HG03175 (cell line): ENCODE measurements around the gene SH2D4B.
"Not testable (repeated sequence)": the region's sequence is repeated elsewhere in the genome, so short reads cannot be mapped to it uniquely, and the experiment has no call there.

Experiments
- ATAC-seq: cut with Tn5 transposase; IDR thresholded peaks from one replicate; pipeline ENCODE4 v1.9.1; 2021; ENCODE audit warnings: mild to moderate bottlenecking, moderate library complexity; ENCODE audit not compliant: unreplicated experiment

The SH2D4B gene

GRCh38 chr10:80523773-80524172 lies 13.9 kb upstream of the SH2D4B start:
- ATAC-seq: no peak

- ATAC-seq: no peak
These were observed 13.4 kb upstream of the SH2D4B start for GRCh38 chr10:80524190-80524909.

DNA sequence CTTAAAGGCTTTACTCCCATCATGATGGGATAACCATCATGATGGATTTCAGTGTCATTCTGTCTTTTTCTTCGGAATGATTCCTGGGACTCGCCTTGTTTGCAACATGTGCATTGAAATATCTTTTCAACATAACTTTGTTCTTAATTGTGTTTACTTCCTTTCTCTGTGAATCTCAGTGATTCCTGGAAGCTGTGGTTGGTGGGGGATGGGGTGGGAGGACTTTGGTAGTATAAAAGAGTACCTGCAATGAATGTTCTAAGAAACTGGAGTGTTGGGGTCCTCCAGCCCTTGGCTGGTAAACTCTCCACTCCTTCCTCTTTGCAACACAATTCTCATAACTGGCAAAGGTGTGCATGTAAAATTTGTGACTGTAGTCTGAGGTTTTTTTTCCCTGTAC lies 11.5 kb upstream of the SH2D4B start:
- ATAC-seq: no peak

DNA sequence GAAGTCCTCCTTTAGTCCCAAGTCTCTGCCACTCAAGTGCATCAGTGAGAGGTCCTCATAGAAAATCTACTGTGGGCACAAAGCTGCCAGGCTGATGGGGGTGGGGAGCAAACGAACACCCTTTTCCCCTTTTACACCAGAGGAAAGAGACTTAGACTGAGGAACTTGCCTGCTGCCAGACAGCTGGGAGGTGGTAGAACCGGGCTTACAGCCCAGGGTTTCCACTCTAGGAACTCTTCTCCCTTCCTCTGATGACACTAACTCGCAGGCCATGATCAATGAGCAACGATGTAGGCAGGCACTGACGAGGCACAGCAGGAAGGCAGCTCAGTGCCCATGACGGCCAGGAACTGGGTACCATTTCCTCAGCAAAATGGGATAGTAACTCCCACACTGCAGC lies 11.0 kb upstream of the SH2D4B start:
- no peak for ATAC-seq

- no peak for ATAC-seq
These were observed 9.5 kb upstream of the SH2D4B start for GRCh38 chr10:80528185-80528700.

DNA sequence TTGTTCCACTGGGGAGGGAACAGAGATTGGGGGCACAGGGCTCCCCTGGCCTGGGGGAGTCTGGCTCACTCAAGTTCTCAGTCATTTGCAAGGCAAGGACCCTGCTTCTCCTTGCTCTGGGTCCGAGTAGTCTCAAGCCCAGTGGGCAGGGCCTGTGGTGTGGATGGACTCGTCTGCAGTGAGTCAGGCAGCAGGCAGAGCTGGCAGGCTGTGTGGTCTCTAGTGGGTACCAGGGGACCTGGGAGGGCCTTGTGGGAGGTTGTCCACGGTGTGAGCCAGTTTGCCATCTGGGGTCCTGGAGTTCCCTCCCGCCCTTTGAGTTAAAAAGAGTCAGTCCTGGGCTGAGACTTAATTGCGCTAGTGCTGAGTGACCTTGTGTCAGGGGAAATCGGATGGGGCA lies 8.8 kb upstream of the SH2D4B start:
- ATAC-seq: no peak

GRCh38 chr10:80529604-80530003 lies 8.1 kb upstream of the SH2D4B start:
- ATAC-seq: no peak

GRCh38 chr10:80530251-80530650 lies 7.5 kb upstream of the SH2D4B start:
- ATAC-seq: peak; percentile 48

- no peak for ATAC-seq
These were observed 6.9 kb upstream of the SH2D4B start for GRCh38 chr10:80530816-80531215.

- ATAC-seq: no peak
These were observed 5.1 kb upstream of the SH2D4B start for GRCh38 chr10:80532571-80532970.

DNA sequence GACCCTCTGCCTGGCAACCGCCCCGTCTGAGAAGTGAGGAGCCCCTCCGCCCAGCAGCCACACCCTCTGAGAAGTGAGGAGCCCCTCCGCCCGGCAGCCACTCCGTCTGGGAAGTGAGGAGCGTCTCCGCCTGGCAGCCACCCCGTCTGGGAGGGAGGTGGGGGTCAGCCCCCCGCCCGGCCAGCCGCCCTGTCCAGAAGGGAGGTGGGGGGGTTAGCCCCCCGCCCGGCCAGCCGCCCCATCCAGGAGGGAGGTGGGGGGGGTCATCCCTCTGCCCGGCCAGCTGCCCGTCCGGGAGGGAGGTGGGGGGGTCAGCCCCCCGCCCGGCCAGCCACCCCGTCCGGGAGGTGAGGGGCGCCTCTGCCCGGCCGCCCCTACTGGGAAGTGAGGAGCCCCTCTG lies 3.6 kb upstream of the SH2D4B start:
- not testable (repeated sequence) for ATAC-seq

GRCh38 chr10:80534646-80535045 lies 3.1 kb upstream of the SH2D4B start:
- ATAC-seq: not testable (repeated sequence)

DNA sequence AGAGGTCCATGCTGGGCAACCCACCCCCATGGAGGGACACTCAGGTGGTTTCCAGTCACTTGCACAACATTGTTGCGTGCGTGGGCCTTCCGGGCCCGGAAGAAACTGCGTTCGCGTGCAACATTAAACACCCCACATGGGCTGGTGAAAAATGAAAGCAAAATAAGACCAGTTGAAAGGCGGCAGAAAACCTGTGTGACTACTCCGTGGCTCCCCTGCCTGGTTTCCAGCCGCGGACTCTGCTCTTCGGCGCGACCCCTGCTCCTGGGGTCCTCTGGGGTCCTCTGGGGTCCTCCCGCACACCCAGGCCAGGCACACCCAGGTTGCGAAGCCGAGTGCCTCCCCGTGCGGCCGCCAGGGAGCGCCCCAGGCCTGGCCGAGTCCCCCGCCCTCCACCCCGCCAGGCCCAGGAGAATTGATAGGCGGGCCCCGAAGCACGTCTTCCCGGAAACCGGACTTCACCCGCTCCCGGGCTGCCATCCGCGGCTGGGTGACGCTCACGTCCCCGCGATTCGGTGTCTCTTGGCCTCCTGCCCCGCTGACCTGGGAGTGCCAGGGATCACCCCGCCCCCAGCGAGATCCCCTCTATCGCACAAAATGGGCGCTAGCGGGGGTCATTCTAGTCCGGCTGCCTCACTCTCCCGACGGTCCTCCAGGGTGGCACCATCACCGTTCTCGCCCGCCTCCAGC lies 1.9 kb upstream of the SH2D4B start:
- ATAC-seq: peak; percentile 78

GRCh38 chr10:80536361-80536835 lies 1.3 kb upstream of the SH2D4B start:
- ATAC-seq: no peak

GRCh38 chr10:80537086-80537735 lies 491 bp upstream of the SH2D4B start:
- ATAC-seq: no peak

DNA sequence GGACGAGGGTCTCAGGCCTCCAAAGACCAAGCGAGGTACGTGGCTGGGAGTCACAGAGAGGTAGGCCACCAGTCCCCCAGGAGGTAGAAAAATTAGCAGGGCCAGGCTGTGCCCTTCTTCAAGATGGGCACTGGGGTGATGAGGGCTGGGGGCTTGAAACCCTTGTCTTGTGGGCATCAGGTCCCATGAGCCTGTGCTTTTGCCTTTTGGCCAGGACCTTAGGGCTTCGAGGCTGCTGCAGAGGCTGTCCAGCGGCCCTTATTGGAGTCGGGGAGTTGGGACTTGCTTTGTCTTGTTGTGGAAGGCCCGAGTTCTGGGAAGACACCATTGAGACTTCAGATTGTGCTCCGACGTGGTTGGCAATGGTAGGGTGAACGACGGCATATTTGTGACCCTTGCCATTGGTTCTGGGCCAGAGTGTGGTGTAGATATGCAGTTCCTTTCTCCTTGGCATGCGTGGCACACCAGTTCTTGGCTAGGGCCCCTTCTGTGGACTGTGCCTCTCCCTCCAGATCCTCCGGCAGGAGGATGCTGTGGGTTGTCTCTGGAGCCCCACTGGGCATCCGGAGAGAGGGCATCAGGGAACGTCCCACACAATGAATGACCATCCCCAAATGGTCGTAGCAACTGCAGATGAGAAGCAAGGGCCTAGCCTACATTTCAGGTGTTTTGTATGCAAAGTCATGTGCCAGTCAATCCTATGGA lies 931 bp downstream of the SH2D4B start:
- no peak for ATAC-seq

DNA sequence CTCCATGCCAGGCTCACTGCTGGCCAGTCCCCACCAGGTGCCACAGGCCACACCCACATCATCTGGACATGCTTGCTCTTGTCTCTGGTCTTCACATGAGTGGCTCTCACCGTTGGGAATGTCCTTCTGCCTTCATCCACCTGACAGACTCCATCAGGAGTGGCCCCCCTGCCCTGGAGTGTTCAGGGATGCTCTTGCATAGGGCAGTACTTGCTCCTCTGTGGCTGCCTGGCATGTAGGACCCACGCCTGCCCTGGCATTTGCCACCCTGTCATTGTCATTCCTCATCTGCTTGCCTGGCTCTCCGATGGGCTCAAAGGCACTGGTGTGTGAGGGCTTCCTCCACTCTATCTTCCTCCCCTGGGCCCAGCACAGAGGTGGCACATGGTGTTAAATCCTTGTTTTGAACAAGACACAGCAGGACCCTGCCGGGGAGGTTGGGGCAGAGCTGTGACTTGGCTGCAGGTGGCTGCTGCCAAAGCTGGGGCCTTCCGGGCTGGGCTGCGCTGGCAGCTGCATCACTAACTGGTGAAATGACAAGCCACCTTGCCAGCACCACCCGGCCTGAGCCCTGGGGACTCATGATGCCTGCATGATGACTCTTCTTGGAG lies 1.8 kb downstream of the SH2D4B start:
- ATAC-seq: no peak

DNA sequence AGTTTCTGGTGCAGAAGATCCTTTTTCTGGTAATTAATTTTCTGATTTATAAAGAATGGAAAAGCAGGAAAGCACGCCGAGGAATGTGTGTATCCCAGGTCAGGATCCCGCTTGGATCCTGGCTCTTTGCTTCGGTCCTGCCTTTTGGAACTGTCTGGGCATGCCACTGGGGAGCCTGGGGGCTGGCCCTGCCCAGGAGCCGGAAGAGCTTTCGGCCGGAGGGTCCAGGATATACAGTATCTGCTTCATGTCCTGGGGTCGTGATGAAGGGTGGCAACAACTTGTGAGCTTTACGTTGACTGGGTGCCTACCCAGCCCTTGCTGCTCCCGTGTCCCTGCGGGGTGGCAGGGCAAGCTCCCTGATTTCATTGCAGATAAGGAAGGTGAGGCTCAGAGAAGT lies 2.4 kb downstream of the SH2D4B start:
- ATAC-seq: no peak

- no peak for ATAC-seq
These were observed 2.9 kb downstream of the SH2D4B start for GRCh38 chr10:80540618-80540980.

DNA sequence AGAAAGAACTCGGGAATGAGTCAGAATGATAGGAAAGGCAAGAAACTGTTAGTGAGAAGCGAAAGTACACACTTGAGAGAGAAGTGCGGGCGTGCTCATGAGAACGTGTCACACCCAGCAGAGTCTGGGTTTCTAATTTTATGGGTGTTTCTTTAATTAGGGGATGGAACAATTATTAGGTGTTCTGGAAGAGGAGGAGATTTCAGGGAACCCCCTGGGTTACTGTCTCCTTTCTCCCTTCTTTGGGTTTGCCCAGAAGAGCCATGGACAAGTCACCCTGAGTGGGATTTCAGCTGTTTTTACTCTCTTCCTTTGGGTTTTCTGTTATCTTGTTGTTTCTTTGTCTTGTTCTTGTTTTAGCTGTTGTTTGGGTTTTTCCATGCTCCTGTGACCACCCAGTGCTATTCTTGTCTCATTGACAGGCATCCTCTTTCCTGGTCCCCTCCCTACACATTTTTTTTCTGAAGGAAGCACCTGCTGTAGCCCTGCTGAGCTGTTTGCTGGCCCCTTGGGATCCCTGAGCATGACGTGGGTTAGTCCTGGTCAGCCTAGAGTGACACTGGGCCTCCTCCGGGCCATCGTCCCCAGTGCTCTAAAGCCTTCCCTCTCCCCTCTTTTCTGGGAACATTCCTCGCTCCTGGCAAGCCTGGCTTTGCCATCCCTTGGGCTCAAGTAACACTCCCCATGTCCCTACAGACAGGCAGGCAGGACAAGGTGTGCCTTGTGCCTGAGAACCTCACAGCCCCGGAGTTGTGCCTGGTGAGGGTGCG lies 3.5 kb downstream of the SH2D4B start:
- ATAC-seq: peak; percentile 55
